Vagina (tissue), 2 donors: Measurements from ENCODE around the gene PTPRK. TPM values are rescaled to one million over a fixed set of nuclear protein-coding genes. Genes with fewer than 3 reads are reported as not detected.

Experiments used
- DNase-seq, 2 donors: peaks; one replicate each; pipeline ENCODE4 v3.0.0-alpha.2; 2017; ENCODE audit errors: extremely low spot score in 2 of 2
- H3K27ac ChIP-seq: fragments of 200-600 bp; sonication (generic); one replicate; pipeline ENCODE4 v1.5.1; 2019
- H3K27me3 ChIP-seq: fragments of 200-600 bp; sonication (generic); one replicate; pipeline ENCODE4 v1.5.1; 2019
- H3K36me3 ChIP-seq, 2 donors: fragments of 200-600 bp; sonication (generic); one replicate each; pipeline ENCODE4 v1.5.1; 2017 to 2019
- H3K4me1 ChIP-seq: fragments of 200-600 bp; sonication (generic); one replicate; pipeline ENCODE4 v1.5.1; 2019
- H3K4me3 ChIP-seq, 2 donors: fragments of 200-600 bp; sonication (generic); 1 replicate in 1 of 2; 2 replicates in 1 of 2; pipeline ENCODE4 v1.5.1; 2016 to 2019
- H3K9me3 ChIP-seq: fragments of 200-600 bp; sonication (generic); one replicate; pipeline ENCODE4 v1.5.1; 2019
- POLR2A ChIP-seq, 2 donors: fragments of 450-650 bp; IDR thresholded peaks; one replicate each; pipeline ENCODE4 v1.6.1; 2017; ENCODE audit warnings: antibody characterized with exemption in 2 of 2, mild to moderate bottlenecking in 2 of 2, moderate library complexity in 2 of 2
- POLR2AphosphoS5 ChIP-seq, 2 donors: sonication (generic); formaldehyde crosslinking; IDR thresholded peaks; one replicate each; pipeline ENCODE4 v1.9.0; 2017; ENCODE audit warnings: antibody characterized with exemption in 2 of 2, mild to moderate bottlenecking in 2 of 2, low read depth in 1 of 2; ENCODE audit not compliant: insufficient read depth in 1 of 2
- intact Hi-C: fragments of 100-400 bp; cut with DNase I; formaldehyde crosslinking; loops from one replicate; pipeline ENCODE4 v1.15.1; 2023
- total RNA-seq: library from RNA; depleted of rRNA; stranded (reverse); fragments of >200 nt; gene quantifications from one replicate; pipeline ENCODE4 v1.2.3, GENCODE V29; 2016
- TF ChIP-seq, protein P1 (sequence below), 3 experiments: fragments of 450-650 bp in 2 of 3; fragments of 200-600 bp in 1 of 3; sonication (generic) in 1 of 3; IDR thresholded peaks; one replicate each; pipeline ENCODE4 v1.5.1; 2017 to 2019; ENCODE audit warnings: antibody characterized with exemption in 3 of 3, mild to moderate bottlenecking in 2 of 3, moderate library complexity in 2 of 3

Gene PTPRK
- total RNA-seq, 1 donor from 2014 or later, result 82.5 TPM

DNA sequence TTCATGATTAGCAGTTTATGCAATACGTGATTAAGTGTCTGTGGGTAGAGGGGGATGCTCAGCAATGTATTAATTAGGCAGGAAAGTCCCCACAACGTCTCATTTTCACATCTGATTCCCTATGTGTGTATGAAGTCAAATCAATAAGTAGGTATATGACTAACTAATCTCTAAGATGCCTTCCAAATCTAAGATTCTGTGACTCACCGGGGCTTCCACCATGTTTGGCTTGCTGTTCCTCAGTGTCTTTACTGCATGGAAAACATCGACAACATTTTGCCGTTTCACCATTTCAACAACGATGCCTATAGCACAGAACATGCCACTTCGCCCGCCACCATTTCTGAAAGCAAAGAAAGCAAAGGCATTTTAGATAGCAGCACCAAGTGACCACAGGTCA is 547.6 kb downstream of the PTPRK start:
- intact Hi-C loops, result no loop called here
- H3K27ac ChIP-seq, result no peak overlapping the region
- no peaks in the 10 kb centered on the region for H3K27me3 ChIP-seq
- no peaks in the 10 kb centered on the region for H3K4me1 ChIP-seq
- H3K36me3 ChIP-seq, result peaks cover 0 to 29% of the 10 kb centered on the region in 2 donors
- no peak for DNase-seq
- H3K4me3 ChIP-seq, result no peak overlapping the region
- TF ChIP-seq POLR2A (IDR thresholded peaks at IDR 0.05) (no peak), POLR2AphosphoS5 (IDR thresholded peaks at IDR 0.05; ENCODE audit: insufficient read depth in 1 of 2, low read depth in 1 of 2) (no peak)
- TF ChIP-seq, protein P1, sequence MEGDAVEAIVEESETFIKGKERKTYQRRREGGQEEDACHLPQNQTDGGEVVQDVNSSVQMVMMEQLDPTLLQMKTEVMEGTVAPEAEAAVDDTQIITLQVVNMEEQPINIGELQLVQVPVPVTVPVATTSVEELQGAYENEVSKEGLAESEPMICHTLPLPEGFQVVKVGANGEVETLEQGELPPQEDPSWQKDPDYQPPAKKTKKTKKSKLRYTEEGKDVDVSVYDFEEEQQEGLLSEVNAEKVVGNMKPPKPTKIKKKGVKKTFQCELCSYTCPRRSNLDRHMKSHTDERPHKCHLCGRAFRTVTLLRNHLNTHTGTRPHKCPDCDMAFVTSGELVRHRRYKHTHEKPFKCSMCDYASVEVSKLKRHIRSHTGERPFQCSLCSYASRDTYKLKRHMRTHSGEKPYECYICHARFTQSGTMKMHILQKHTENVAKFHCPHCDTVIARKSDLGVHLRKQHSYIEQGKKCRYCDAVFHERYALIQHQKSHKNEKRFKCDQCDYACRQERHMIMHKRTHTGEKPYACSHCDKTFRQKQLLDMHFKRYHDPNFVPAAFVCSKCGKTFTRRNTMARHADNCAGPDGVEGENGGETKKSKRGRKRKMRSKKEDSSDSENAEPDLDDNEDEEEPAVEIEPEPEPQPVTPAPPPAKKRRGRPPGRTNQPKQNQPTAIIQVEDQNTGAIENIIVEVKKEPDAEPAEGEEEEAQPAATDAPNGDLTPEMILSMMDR (IDR thresholded peaks at IDR 0.05), result no peak
- no peaks in the 10 kb centered on the region for H3K9me3 ChIP-seq

- Histone ChIP-seq H3K36me3 (peaks cover 0 to 24% of the 10 kb centered on the region in 2 donors), H3K27ac (no peak overlapping the region), H3K27me3 (no peaks in the 10 kb centered on the region), H3K4me3 (no peak overlapping the region), H3K9me3 (no peaks in the 10 kb centered on the region), H3K4me1 (no peaks in the 10 kb centered on the region)
- DNase-seq, result no peak
- intact Hi-C loops, result no loop called here
- TF ChIP-seq POLR2A (IDR thresholded peaks at IDR 0.05), result no peak
- TF ChIP-seq, protein P1 (IDR thresholded peaks at IDR 0.05), result no peak
- no peak for TF ChIP-seq POLR2AphosphoS5 (IDR thresholded peaks at IDR 0.05; ENCODE audit: insufficient read depth in 1 of 2, low read depth in 1 of 2)
Observed at GRCh38 chr6:127971945-127972391, 548.4 kb downstream of the PTPRK start.

GRCh38 chr6:127971386-127971785 is 549.0 kb downstream of the PTPRK start:
- intact Hi-C loops, result no loop called here
- TF ChIP-seq POLR2AphosphoS5 (IDR thresholded peaks at IDR 0.05; ENCODE audit: insufficient read depth in 1 of 2, low read depth in 1 of 2) (no peak), POLR2A (IDR thresholded peaks at IDR 0.05) (no peak)
- TF ChIP-seq, protein P1 (IDR thresholded peaks at IDR 0.05), result no peak
- H3K36me3 ChIP-seq, result peaks cover 0 to 18% of the 10 kb centered on the region in 2 donors

GRCh38 chr6:127969701-127970100 is 550.7 kb downstream of the PTPRK start:
- no peaks in the 10 kb centered on the region for H3K4me1 ChIP-seq
- H3K27me3 ChIP-seq, result no peaks in the 10 kb centered on the region
- no peak overlapping the region for H3K27ac ChIP-seq
- DNase-seq, result no peak
- intact Hi-C loops, result no loop called here
- peaks cover 0 to 11% of the 10 kb centered on the region in 2 donors for H3K36me3 ChIP-seq
- no peak for TF ChIP-seq POLR2A (IDR thresholded peaks at IDR 0.05)
- no peak for TF ChIP-seq POLR2AphosphoS5 (IDR thresholded peaks at IDR 0.05; ENCODE audit: insufficient read depth in 1 of 2, low read depth in 1 of 2)
- TF ChIP-seq, protein P1 (IDR thresholded peaks at IDR 0.05), result no peak
- H3K9me3 ChIP-seq, result no peaks in the 10 kb centered on the region
- H3K4me3 ChIP-seq, result no peak overlapping the region

More at GRCh38 chr6:127971386-127971785, 549.0 kb downstream of the PTPRK start:
- no peak overlapping the region for H3K27ac ChIP-seq
- H3K4me1 ChIP-seq, result no peaks in the 10 kb centered on the region
- H3K4me3 ChIP-seq, result no peak overlapping the region
- H3K9me3 ChIP-seq, result no peaks in the 10 kb centered on the region
- no peak for DNase-seq
- H3K27me3 ChIP-seq, result no peaks in the 10 kb centered on the region

- Histone ChIP-seq H3K27me3 (no peaks in the 10 kb centered on the region), H3K4me1 (no peaks in the 10 kb centered on the region), H3K27ac (no peak overlapping the region), H3K9me3 (no peaks in the 10 kb centered on the region), H3K36me3 (peaks cover 0 to 9% of the 10 kb centered on the region in 2 donors), H3K4me3 (no peak overlapping the region)
- TF ChIP-seq POLR2A (IDR thresholded peaks at IDR 0.05), result no peak
- TF ChIP-seq, protein P1 (IDR thresholded peaks at IDR 0.05), result no peak
- TF ChIP-seq POLR2AphosphoS5 (IDR thresholded peaks at IDR 0.05; ENCODE audit: insufficient read depth in 1 of 2, low read depth in 1 of 2), result no peak
- no peak for DNase-seq
- intact Hi-C loops, result no loop called here
Observed at GRCh38 chr6:127968394-127968793, 552.0 kb downstream of the PTPRK start.
